HL-60 (cell line): ENCODE results near the gene PRCD.
"Not testable (repeated sequence)": the region's sequence is repeated elsewhere in the genome, so short reads cannot be mapped to it uniquely, and the experiment has no call there.

Source experiments
- DNase-seq, 2 experiments: peaks; one replicate each; pipeline ENCODE4 v3.0.0-alpha.2; 2010 to 2020; ENCODE audit warnings: low read depth in 1 of 2, low spot score in 1 of 2
- H3K27ac ChIP-seq: fragments of 250-450 bp; sonication (Bioruptor Pico); replicated peaks from 2 replicates; pipeline ENCODE4 v1.5.1; 2020; ENCODE audit warnings: mild to moderate bottlenecking, moderate library complexity
- H3K27me3 ChIP-seq: fragments of 250-450 bp; sonication (Bioruptor Pico); 2 replicates; pipeline ENCODE4 v1.5.1; 2021; ENCODE audit warnings: mild to moderate bottlenecking, moderate library complexity; ENCODE audit not compliant: insufficient read depth, poor library complexity, severe bottlenecking
- H3K4me3 ChIP-seq: replicated peaks from 2 replicates; pipeline ENCODE4 v1.5.1; 2011; ENCODE audit warnings: mild to moderate bottlenecking, control low read depth, low read length; ENCODE audit not compliant: insufficient read depth
- CTCF ChIP-seq: IDR thresholded peaks from one replicate; pipeline ENCODE4 v1.5.1; 2011; ENCODE audit warnings: low read length, control low read depth, inconsistent platforms; ENCODE audit not compliant: insufficient read depth
- GABPA ChIP-seq: IDR thresholded peaks from 2 replicates; pipeline ENCODE4 v1.6.1; 2012; ENCODE audit warnings: low read depth
- POLR2AphosphoS5 ChIP-seq: IDR thresholded peaks from 2 replicates; pipeline ENCODE4 v1.6.1; 2012; ENCODE audit warnings: low read depth
- REST ChIP-seq: IDR thresholded peaks from 2 replicates; pipeline ENCODE4 v1.6.1; 2012; ENCODE audit warnings: low read depth; ENCODE audit not compliant: insufficient replicate concordance
- SPI1 ChIP-seq: IDR thresholded peaks from 2 replicates; pipeline ENCODE4 v1.6.1; 2012; ENCODE audit warnings: low read depth, mild to moderate bottlenecking, borderline replicate concordance

PRCD gene

GRCh38 chr17:76530811-76531485, 8.9 kb upstream of the PRCD start:
- peaks cover 3% of the 10 kb centered on the region for H3K27me3 ChIP-seq
- TF ChIP-seq REST = no peak
- no peak for TF ChIP-seq GABPA
- TF ChIP-seq SPI1 = no peak
- no peak for TF ChIP-seq POLR2AphosphoS5
- no peak for TF ChIP-seq CTCF
- no peak overlapping the region for H3K4me3 ChIP-seq
- DNase-seq = no peak
- H3K27ac ChIP-seq = no peak overlapping the region

- no peak overlapping the region for H3K4me3 ChIP-seq
- peaks cover 4% of the 10 kb centered on the region for H3K27me3 ChIP-seq
- no peak for DNase-seq
- H3K27ac ChIP-seq = no peak overlapping the region
- TF ChIP-seq REST = no peak
- TF ChIP-seq CTCF = no peak
- TF ChIP-seq GABPA = no peak
- no peak for TF ChIP-seq SPI1
- TF ChIP-seq POLR2AphosphoS5 = no peak
Observed at GRCh38 chr17:76531486-76532038, 8.3 kb upstream of the PRCD start.

GRCh38 chr17:76532072-76532651, 7.7 kb upstream of the PRCD start:
- Histone ChIP-seq H3K27me3 (peaks cover 8% of the 10 kb centered on the region), H3K27ac (no peak overlapping the region), H3K4me3 (no peak overlapping the region)
- TF ChIP-seq POLR2AphosphoS5 (no peak), REST (no peak), SPI1 (no peak), GABPA (no peak), CTCF (no peak)
- no peak for DNase-seq

- H3K27ac ChIP-seq, H3K4me3 ChIP-seq, DNase-seq: not testable (repeated sequence)
- peaks cover 12% of the 10 kb centered on the region for H3K27me3 ChIP-seq
Observed at GRCh38 chr17:76533640-76534359, 6.0 kb upstream of the PRCD start.
